ENCODE data around the gene PDX1.

Gene PDX1

DNA sequence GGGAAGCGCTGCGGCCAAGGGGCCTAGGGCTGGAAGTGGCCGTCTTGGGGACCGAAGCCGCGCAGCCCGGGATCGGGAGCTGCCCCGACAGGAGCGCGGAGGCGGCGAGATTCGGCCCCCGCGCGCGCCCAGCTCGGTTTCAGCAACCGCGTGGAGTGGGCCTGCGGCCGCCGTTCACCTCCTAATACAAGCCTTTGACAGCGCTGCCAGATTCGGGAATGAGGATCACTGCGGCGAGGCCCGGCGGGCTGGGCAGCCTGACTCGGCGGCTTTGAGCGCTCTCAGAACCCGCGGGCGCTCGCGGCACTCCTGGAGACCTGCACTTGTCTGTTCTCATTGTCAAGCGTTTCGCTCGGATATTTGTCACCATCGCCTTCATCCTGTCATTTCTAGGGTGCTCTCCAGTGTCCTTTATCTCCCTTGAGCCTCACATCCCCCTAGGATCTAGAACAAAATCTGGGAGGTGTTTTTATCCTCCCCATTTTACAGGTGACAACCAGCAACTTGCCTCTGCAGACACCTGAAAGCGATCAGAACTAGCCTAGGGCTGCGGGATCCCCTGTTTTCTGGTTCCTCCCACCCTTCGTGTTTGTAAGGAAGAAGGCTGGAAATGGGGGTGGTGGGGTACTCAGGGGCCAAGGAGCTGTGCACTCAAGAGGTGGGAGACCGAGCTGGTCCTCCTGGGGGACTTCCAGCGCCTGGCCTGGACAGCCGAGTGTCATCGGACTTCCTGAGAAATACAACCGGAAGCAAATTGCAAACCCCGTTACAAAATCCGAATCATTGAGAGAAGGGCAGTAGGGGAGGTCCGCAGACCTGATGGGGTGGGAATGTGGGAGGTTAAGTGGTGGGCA lies 50.8 kb downstream of the PDX1 start:
- no peak for DNase-seq

DNA sequence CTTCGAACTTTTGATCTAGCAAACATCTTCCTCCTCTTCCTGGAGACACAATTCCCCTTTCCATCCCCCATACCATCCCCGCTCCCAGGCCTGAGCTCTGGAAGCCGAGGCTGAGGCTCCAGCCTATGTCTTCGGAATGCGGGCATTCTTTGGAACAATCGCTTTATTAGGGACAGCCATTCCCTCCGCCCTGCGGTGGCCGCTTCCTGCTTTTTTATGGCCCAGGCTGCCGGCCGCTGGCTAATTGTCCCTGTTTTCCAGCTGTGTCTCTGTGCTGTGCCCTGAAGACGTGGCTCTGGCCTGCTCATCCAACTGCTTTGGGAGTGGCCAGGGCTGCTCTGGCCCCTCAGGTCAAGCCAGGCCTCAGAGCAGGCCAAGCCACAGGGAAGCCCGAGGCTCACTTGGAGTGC lies 51.4 kb downstream of the PDX1 start:
- DNase-seq = no peak

DNA sequence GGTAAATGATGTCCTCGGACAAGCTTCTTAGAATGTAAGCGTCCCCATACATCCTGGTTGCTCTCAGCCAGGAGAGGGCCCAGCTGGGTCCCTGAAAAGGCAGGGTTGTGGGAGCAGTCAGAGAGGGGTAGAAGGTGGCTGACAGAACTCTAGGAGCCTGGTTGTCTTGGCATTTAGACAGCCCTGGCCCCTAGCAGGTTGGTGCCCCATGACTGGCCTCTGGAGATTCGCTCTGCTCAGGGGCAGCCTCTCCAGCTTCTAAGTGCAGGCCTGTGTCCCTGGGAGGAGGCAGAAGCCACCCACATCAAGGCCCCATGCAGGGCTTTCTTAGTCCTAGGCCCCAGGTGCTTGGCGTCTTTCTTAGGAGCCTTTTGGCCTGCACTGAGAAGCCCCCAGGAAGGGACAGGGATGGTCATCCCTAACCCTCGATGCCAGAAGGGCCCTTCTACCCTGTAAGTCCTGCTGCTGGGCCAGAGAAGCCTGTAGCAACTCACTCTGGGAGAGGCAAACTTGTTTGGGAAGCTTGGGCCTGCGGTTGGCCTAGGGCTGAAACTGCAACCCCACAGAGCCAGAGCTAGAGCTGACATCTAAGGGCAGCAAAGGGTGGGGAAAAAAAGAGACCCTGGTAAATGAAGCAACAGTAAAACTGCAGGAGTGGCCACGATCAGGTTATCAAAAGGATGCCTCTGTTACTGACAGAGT lies 52.1 kb downstream of the PDX1 start:
- DNase-seq = no peak

DNA sequence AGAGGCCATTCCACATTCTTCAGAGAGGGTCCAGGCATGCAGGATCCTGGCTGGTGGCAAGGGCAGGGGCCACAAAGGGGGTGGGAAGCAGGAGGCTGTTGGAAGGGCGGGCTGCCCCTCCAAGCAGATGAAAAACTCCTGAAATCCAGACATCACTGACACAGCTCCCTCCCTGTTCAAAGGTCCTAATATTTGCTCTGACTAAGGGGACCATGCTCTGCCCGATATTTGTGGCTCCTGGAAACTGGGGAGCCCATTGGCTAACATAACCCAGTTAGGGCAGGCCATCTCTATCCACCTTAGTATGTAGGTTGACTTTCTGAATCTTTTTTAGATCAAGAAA lies 52.6 kb downstream of the PDX1 start:
- DNase-seq = no peak

DNA sequence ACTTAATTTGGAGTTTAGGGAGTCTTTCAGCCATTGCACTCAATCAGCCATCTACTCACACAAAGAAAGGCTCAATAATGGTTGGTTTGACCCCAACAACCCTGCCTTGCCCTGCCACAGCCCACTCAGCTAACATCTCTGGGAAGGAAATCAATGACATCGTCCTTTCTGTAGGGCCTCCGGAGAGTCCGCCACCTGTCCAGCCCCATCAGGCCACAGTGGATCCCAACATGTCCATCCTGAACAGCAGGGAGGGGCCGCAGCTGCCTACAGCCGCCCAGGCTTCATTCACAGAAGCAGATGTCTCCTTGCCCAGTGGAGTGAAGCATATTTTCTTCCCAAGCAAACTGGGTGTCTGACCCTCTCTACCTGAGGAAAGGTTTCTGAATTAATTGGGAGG lies 53.5 kb downstream of the PDX1 start:
- DNase-seq = no peak

DNA sequence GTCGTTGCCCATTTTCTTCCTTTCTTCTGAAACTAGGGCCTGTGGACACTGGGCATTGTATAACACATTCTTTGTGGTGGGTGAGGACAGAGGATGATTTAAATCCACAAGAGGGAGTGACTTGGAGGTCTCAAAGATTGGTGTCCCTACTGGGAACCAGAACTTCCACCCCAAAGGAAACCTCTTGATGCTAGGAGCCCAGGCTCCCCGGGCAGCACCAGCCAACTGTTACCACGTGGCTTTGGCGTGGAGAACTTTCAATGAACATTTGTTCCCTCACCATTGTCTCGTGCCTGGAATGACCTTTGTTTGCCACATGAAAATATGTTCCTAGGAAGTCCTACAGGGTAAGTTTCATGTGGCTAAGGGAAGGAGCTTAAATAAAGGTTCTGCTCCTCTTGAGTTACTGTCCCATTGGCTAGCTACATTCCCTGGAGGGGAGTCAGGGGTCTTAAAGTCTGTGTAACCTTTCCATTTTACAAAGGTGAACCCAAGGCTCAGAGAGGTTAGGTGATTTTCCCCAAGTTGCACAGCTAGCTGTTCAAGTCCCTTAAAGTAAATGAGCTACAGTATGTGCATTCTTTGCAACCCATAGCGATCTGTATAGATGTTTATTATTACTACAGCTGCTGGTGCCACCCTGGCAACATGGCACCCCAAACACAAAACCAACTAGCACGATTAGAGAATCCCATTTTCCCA lies 54.3 kb downstream of the PDX1 start:
- DNase-seq = no peak
